ENCODE results near the gene FAAP20.

GRCh38 chr1:2159124-2159523, 35.4 kb downstream of the FAAP20 start:
- TF ChIP-seq, protein P1, sequence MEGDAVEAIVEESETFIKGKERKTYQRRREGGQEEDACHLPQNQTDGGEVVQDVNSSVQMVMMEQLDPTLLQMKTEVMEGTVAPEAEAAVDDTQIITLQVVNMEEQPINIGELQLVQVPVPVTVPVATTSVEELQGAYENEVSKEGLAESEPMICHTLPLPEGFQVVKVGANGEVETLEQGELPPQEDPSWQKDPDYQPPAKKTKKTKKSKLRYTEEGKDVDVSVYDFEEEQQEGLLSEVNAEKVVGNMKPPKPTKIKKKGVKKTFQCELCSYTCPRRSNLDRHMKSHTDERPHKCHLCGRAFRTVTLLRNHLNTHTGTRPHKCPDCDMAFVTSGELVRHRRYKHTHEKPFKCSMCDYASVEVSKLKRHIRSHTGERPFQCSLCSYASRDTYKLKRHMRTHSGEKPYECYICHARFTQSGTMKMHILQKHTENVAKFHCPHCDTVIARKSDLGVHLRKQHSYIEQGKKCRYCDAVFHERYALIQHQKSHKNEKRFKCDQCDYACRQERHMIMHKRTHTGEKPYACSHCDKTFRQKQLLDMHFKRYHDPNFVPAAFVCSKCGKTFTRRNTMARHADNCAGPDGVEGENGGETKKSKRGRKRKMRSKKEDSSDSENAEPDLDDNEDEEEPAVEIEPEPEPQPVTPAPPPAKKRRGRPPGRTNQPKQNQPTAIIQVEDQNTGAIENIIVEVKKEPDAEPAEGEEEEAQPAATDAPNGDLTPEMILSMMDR (IDR thresholded peaks at IDR 0.05; ENCODE audit: extremely low read depth in 1 of 2, insufficient read depth in 1 of 2, low read depth in 1 of 2, low read length in 2 of 2) = no peak
- no peak for TF ChIP-seq POLR2A (IDR thresholded peaks at IDR 0.05; ENCODE audit: low read depth, low read length)
